Liver (tissue), 3 donors: ENCODE measurements around the gene TNXB.

Experiments used
- CTCF ChIP-seq: fragments of 150-350 bp; IDR thresholded peaks from 2 replicates; pipeline ENCODE4 v1.5.1; 2017; ENCODE audit warnings: improper control_type of control experiment, low read depth, low read length; ENCODE audit not compliant: missing input control
- JUND ChIP-seq, 2 donors: IDR thresholded peaks; 2 replicates each; pipeline ENCODE4 v1.6.1; 2016; ENCODE audit warnings: antibody characterized with exemption in 2 of 2
- RAD21 ChIP-seq, 2 donors: IDR thresholded peaks; 2 replicates each; pipeline ENCODE4 v1.6.1; 2016; ENCODE audit warnings: antibody characterized with exemption in 2 of 2, mild to moderate bottlenecking in 2 of 2
- SP1 ChIP-seq: IDR thresholded peaks from 2 replicates; pipeline ENCODE4 v1.6.1; 2018; ENCODE audit warnings: antibody characterized with exemption, mild to moderate bottlenecking
- TF ChIP-seq, protein P1 (sequence below): IDR thresholded peaks from 2 replicates; pipeline ENCODE4 v1.6.1; 2016; ENCODE audit warnings: antibody characterized with exemption, mild to moderate bottlenecking
- TF ChIP-seq, protein P2 (sequence below): IDR thresholded peaks from 2 replicates; pipeline ENCODE4 v1.6.1; 2016; ENCODE audit warnings: antibody characterized with exemption
- donor health status: healthy.
- donor health status: healthy.

DNA sequence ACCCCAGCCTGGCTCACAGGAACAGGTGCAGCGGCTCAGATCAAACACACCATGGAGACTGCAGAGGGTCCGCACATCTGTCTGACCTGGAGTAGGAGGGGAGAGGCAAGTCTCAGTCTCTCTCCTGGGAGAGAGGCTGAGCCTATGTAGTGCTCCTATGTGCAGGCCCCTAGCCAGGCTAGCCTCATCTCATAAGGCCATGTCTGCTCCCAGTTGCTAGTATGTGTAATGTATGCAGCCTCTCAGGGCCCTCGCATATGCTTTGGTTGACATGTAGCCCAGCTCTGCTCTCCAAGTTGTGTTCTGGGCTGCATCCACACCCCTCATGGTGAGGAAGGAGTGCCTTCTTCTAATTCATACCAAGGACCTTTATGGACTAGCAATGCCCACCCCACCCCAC, 11.8 kb downstream of the TNXB start:
- TF ChIP-seq CTCF (no peak), JUND (IDR thresholded peaks at IDR 0.05) (no peak), SP1 (no peak), RAD21 (IDR thresholded peaks at IDR 0.05) (no peak)
- TF ChIP-seq, protein P1, sequence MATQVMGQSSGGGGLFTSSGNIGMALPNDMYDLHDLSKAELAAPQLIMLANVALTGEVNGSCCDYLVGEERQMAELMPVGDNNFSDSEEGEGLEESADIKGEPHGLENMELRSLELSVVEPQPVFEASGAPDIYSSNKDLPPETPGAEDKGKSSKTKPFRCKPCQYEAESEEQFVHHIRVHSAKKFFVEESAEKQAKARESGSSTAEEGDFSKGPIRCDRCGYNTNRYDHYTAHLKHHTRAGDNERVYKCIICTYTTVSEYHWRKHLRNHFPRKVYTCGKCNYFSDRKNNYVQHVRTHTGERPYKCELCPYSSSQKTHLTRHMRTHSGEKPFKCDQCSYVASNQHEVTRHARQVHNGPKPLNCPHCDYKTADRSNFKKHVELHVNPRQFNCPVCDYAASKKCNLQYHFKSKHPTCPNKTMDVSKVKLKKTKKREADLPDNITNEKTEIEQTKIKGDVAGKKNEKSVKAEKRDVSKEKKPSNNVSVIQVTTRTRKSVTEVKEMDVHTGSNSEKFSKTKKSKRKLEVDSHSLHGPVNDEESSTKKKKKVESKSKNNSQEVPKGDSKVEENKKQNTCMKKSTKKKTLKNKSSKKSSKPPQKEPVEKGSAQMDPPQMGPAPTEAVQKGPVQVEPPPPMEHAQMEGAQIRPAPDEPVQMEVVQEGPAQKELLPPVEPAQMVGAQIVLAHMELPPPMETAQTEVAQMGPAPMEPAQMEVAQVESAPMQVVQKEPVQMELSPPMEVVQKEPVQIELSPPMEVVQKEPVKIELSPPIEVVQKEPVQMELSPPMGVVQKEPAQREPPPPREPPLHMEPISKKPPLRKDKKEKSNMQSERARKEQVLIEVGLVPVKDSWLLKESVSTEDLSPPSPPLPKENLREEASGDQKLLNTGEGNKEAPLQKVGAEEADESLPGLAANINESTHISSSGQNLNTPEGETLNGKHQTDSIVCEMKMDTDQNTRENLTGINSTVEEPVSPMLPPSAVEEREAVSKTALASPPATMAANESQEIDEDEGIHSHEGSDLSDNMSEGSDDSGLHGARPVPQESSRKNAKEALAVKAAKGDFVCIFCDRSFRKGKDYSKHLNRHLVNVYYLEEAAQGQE = no peak
- TF ChIP-seq, protein P2, sequence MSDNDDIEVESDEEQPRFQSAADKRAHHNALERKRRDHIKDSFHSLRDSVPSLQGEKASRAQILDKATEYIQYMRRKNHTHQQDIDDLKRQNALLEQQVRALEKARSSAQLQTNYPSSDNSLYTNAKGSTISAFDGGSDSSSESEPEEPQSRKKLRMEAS = no peak
